OCI-LY3 (cell line): ENCODE data around the gene PHLDB3.

ENCODE experiments used
- H2AFZ ChIP-seq: fragments of 200-600, 300-600 bp; shearing (Covaris generic); 2 replicates; pipeline ENCODE4 v1.6.0; 2014; ENCODE audit warnings: antibody characterized with exemption, low read depth, low read length
- H3K27ac ChIP-seq: fragments of 200-600, 300-600 bp; sonication (generic); 2 replicates; pipeline ENCODE4 v1.5.1; 2014; ENCODE audit warnings: mild to moderate bottlenecking, low read length, moderate library complexity, mixed read lengths
- H3K27me3 ChIP-seq: fragments of 200-600, 300-600 bp; sonication (generic); 2 replicates; pipeline ENCODE4 v1.6.1; 2014; ENCODE audit warnings: low read depth, low read length, mixed read lengths
- H3K36me3 ChIP-seq: fragments of 200-600, 300-600 bp; sonication (generic); replicated peaks from 2 replicates; pipeline ENCODE3; 2014; ENCODE audit warnings: low read depth, low read length, mixed read lengths
- H3K4me1 ChIP-seq: fragments of 300-600, 200-600 bp; sonication (generic); 2 replicates; pipeline ENCODE4 v1.6.1; 2014; ENCODE audit warnings: low read length, mixed read lengths
- H3K4me2 ChIP-seq: fragments of 200-600, 300-600 bp; sonication (generic); 2 replicates; pipeline ENCODE4 v1.6.1; 2014; ENCODE audit warnings: low read length, mixed read lengths
- H3K4me3 ChIP-seq: fragments of 300-600, 200-600 bp; sonication (generic); 2 replicates; pipeline ENCODE4 v1.5.1; 2014; ENCODE audit warnings: antibody characterized with exemption, mild to moderate bottlenecking, low read length, moderate library complexity
- H3K79me2 ChIP-seq: fragments of 300-600, 200-600 bp; shearing (Covaris generic); 2 replicates; pipeline ENCODE4 v1.6.1; 2014; ENCODE audit warnings: mild to moderate bottlenecking, low read length, mixed read lengths
- H3K9ac ChIP-seq: fragments of 300-600, 200-600 bp; shearing (Covaris generic); 2 replicates; pipeline ENCODE4 v1.6.0; 2014; ENCODE audit warnings: mild to moderate bottlenecking, low read length, moderate library complexity
- H3K9me3 ChIP-seq: fragments of 200-600, 300-600 bp; shearing (Covaris generic); 2 replicates; pipeline ENCODE4 v1.6.1; 2014; ENCODE audit warnings: low read length, mixed read lengths; ENCODE audit not compliant: insufficient read depth
- H4K20me1 ChIP-seq: fragments of 200-600, 300-600 bp; sonication (generic); 2 replicates; pipeline ENCODE4 v1.6.1; 2016; ENCODE audit warnings: low read length, mixed read lengths; ENCODE audit not compliant: insufficient read depth
- EZH2phosphoT487 ChIP-seq: fragments of 200-600 bp; shearing (Covaris generic); IDR thresholded peaks from 2 replicates; pipeline ENCODE4 v1.6.1; 2018; ENCODE audit warnings: antibody characterized with exemption, mixed run types, low read depth
- TF ChIP-seq, protein P1 (sequence below): fragments of 200-600, 300-600 bp; sonication (generic); IDR thresholded peaks from 2 replicates; pipeline ENCODE4 v1.5.1; 2014; ENCODE audit warnings: antibody characterized with exemption, low read length, low read depth

Gene PHLDB3

DNA sequence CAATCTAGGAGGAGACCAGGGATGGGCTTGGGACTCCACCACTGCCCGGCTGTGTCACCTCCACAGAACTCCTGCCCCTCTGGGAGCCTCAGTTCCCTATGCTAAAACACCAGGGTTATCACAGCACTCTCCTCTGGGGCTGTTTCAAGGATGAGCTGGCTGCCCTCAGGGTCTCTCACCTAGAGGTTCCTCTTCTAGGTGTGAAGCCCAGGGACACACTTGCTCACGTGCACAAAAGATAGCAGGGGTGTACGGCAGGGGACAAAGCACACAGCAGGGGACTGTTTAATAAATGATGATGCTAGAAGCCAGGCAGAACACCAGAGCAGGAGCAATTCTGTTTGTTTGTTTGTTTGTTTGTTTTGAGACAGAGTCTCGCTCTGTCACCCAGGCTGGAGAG is 22.4 kb downstream of the PHLDB3 start:
- no peak overlapping the region for H2AFZ ChIP-seq
- H3K27ac ChIP-seq, result no peak overlapping the region
- peaks cover 4% of the 10 kb centered on the region for H3K4me1 ChIP-seq
- peaks cover 26% of the 10 kb centered on the region for H3K36me3 ChIP-seq
- no peaks in the 10 kb centered on the region for H3K79me2 ChIP-seq
- TF ChIP-seq, protein P1, sequence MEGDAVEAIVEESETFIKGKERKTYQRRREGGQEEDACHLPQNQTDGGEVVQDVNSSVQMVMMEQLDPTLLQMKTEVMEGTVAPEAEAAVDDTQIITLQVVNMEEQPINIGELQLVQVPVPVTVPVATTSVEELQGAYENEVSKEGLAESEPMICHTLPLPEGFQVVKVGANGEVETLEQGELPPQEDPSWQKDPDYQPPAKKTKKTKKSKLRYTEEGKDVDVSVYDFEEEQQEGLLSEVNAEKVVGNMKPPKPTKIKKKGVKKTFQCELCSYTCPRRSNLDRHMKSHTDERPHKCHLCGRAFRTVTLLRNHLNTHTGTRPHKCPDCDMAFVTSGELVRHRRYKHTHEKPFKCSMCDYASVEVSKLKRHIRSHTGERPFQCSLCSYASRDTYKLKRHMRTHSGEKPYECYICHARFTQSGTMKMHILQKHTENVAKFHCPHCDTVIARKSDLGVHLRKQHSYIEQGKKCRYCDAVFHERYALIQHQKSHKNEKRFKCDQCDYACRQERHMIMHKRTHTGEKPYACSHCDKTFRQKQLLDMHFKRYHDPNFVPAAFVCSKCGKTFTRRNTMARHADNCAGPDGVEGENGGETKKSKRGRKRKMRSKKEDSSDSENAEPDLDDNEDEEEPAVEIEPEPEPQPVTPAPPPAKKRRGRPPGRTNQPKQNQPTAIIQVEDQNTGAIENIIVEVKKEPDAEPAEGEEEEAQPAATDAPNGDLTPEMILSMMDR, result no peak
- no peak for TF ChIP-seq EZH2phosphoT487
- H3K4me3 ChIP-seq, result no peak overlapping the region
- no peak overlapping the region for H3K4me2 ChIP-seq
- no peaks in the 10 kb centered on the region for H3K9me3 ChIP-seq
- H3K27me3 ChIP-seq, result no peaks in the 10 kb centered on the region
- no peaks in the 10 kb centered on the region for H4K20me1 ChIP-seq
- H3K9ac ChIP-seq, result no peak overlapping the region

DNA sequence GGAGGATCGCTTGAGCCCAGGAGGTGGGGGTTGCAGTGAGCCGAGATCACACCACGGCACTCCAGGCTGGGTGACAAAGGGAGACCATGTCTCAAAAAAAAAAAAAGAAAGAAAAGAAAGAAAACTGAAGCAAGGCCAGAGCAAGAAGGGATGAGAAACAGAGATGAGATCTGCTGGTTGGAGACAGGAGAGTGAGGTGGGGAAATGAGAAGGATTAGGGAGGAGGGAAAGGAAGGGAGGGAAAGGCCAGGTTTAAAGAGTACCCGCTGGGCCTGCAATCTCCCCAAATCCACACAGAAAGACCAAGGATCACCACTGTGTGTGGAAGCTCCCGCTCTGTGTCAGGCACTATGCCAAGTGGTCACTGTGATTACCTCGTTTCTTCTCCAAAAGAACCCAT is 22.8 kb downstream of the PHLDB3 start:
- no peaks in the 10 kb centered on the region for H3K9me3 ChIP-seq
- H3K4me1 ChIP-seq, result no peaks in the 10 kb centered on the region
- H2AFZ ChIP-seq, result no peak overlapping the region
- no peak for TF ChIP-seq EZH2phosphoT487
- TF ChIP-seq, protein P1, result no peak
- H3K4me3 ChIP-seq, result no peak overlapping the region
- peaks cover 23% of the 10 kb centered on the region for H3K36me3 ChIP-seq
- no peak overlapping the region for H3K27ac ChIP-seq
- no peaks in the 10 kb centered on the region for H3K79me2 ChIP-seq
- H3K9ac ChIP-seq, result no peak overlapping the region
- H3K27me3 ChIP-seq, result no peaks in the 10 kb centered on the region
- no peak overlapping the region for H3K4me2 ChIP-seq
- no peaks in the 10 kb centered on the region for H4K20me1 ChIP-seq

DNA sequence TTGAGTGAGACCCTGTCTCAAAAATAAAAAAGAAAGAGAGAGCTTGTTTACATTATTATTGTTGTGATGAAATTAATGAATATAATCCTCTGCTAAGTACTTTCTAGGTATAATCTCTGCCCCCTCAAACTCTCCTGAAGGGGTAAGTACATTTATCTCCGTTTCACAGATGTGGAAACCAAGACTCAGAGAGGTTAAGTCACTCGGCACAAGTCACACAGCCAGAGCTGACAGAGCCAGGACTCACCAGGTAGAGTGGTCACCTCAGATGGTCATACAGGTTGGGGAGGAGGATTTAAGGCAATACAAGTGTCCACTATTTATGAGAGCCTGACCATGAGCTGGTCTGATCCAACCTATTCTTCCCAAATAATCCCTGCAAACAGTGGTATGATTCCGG is 24.0 kb downstream of the PHLDB3 start:
- H3K4me3 ChIP-seq, result no peak overlapping the region
- H3K9me3 ChIP-seq, result no peaks in the 10 kb centered on the region
- H3K79me2 ChIP-seq, result no peaks in the 10 kb centered on the region
- H2AFZ ChIP-seq, result no peak overlapping the region
- H3K27ac ChIP-seq, result no peak overlapping the region
- H3K4me2 ChIP-seq, result no peak overlapping the region
- no peaks in the 10 kb centered on the region for H3K27me3 ChIP-seq
- no peaks in the 10 kb centered on the region for H4K20me1 ChIP-seq
- peaks cover 14% of the 10 kb centered on the region for H3K36me3 ChIP-seq
- no peaks in the 10 kb centered on the region for H3K4me1 ChIP-seq
- no peak overlapping the region for H3K9ac ChIP-seq
- no peak for TF ChIP-seq EZH2phosphoT487
- TF ChIP-seq, protein P1, result no peak

DNA sequence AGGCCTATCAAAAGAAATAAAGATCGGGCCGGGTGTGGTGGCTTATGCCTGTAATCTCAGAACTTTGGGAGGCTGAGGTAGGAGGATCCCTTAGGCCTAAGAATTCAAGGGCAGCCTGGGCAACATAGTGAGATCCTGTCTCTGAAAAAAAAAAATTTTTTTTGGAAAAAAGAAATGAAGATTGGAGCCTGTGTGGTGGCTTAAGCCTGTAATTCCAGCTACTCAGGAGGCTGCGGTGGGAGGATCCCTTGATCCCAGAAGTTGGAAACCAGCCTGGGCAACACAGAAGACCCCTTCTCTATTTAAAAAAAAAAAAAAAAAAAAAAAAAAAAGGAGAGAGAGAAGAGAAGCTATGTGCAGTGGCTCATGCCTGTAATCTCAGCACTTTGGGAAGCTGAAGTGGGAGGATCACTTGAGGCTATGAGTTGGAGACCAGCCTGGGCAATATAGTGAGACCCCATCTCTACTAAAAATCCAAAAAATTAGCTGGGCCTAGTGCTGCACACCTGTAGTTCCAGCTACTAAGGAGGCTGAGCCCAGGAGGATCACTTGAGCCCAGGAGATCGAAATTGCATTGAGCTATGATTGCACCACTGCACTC is 24.5 kb downstream of the PHLDB3 start:
- Histone ChIP-seq H3K9me3 (no peaks in the 10 kb centered on the region), H3K9ac (no peak overlapping the region), H3K4me1 (no peaks in the 10 kb centered on the region), H3K36me3 (peaks cover 18% of the 10 kb centered on the region), H3K27me3 (no peaks in the 10 kb centered on the region), H3K79me2 (no peaks in the 10 kb centered on the region), H2AFZ (no peak overlapping the region), H3K4me3 (no peak overlapping the region), H4K20me1 (no peaks in the 10 kb centered on the region), H3K27ac (no peak overlapping the region), H3K4me2 (no peak overlapping the region)
- TF ChIP-seq EZH2phosphoT487, result no peak
- TF ChIP-seq, protein P1, result no peak
